Muscle layer of colon (tissue), 2 donors: ENCODE measurements around the gene CIAO2A.

ENCODE experiments used
- H3K27ac ChIP-seq: one replicate; pipeline ENCODE4 v1.7.0; 2013; ENCODE audit warnings: low read depth, mild to moderate bottlenecking, low read length, moderate library complexity
- H3K27me3 ChIP-seq, 2 donors: one replicate each; pipeline ENCODE4 v1.7.0; 2013; ENCODE audit warnings: low read length in 2 of 2, mild to moderate bottlenecking in 2 of 2; ENCODE audit not compliant: insufficient read depth in 2 of 2, control insufficient read depth in 1 of 2
- H3K36me3 ChIP-seq: one replicate; pipeline ENCODE4 v1.7.0; 2013; ENCODE audit warnings: mild to moderate bottlenecking, low read length; ENCODE audit not compliant: insufficient read depth
- H3K4me1 ChIP-seq: one replicate; pipeline ENCODE4 v1.7.0; 2013; ENCODE audit warnings: mild to moderate bottlenecking, low read length; ENCODE audit not compliant: insufficient read depth
- H3K4me3 ChIP-seq, 2 donors: one replicate each; pipeline ENCODE4 v1.7.0; 2013; ENCODE audit warnings: low read length in 2 of 2, low read depth in 1 of 2, mild to moderate bottlenecking in 1 of 2, moderate library complexity in 1 of 2
- H3K9ac ChIP-seq: one replicate; pipeline ENCODE4 v1.7.0; 2013; ENCODE audit warnings: low read length
- H3K9me3 ChIP-seq: one replicate; pipeline ENCODE4 v1.7.0; 2013; ENCODE audit warnings: mild to moderate bottlenecking, low read length
- donor health status: abdominal sarcoma.
- donor health status: Adenocarcinoma of cecum.

Gene CIAO2A

GRCh38 chr15:64030123-64030522 is 63.5 kb downstream of the CIAO2A start:
- no peaks in the 10 kb centered on the region for H3K9me3 ChIP-seq
- H3K36me3 ChIP-seq = no peaks in the 10 kb centered on the region
- H3K27me3 ChIP-seq = no peaks in the 10 kb centered on the region
- no peak overlapping the region for H3K9ac ChIP-seq
- no peaks in the 10 kb centered on the region for H3K4me1 ChIP-seq
- H3K4me3 ChIP-seq = no peak overlapping the region
- H3K27ac ChIP-seq = no peak overlapping the region

DNA sequence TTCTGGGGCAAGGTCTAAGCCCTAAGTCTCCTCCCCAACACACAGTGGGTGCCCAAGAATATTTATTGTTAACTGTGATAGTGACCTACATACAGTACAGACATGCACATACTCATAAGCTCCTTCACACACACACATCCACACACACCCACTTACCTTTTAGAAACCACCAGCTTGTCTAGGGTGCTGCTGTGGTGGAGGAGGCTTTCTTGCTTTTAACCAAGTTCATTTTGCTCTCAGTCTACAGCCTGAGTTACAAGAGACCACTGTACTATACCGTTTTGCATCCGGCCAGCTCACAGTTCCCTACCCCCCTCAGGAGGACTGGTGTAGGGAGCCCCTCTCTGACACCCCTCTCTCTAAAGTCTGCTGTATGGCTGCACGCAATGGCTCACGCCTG is 64.0 kb downstream of the CIAO2A start:
- Histone ChIP-seq H3K9ac (no peak overlapping the region), H3K27me3 (no peaks in the 10 kb centered on the region)

DNA sequence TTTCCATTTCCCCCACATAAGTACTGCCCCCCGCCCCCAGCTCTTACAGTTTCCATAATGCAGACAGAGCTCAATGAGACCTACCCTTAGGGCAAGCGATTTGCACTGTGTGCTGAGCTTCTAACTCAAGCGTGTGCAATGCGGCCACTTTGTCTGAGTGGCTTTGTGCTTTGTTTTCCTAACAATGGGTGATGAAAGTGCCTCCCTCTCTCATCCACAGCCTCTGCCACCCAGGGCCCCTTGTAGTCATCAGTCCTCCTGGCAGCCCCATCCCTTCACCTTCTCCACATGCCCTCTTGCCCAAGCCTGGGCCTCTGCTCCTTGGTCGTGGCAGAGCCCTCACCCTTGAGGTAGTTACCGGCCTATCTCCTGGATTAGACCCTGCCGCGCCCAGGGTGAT is 64.5 kb downstream of the CIAO2A start:
- H3K9ac ChIP-seq = no peak overlapping the region

More for the DNA sequence above, 64.0 kb downstream of the CIAO2A start:
- no peaks in the 10 kb centered on the region for H3K4me1 ChIP-seq
- no peak overlapping the region for H3K27ac ChIP-seq
- H3K4me3 ChIP-seq = no peak overlapping the region
- H3K36me3 ChIP-seq = no peaks in the 10 kb centered on the region
- H3K9me3 ChIP-seq = no peaks in the 10 kb centered on the region

DNA sequence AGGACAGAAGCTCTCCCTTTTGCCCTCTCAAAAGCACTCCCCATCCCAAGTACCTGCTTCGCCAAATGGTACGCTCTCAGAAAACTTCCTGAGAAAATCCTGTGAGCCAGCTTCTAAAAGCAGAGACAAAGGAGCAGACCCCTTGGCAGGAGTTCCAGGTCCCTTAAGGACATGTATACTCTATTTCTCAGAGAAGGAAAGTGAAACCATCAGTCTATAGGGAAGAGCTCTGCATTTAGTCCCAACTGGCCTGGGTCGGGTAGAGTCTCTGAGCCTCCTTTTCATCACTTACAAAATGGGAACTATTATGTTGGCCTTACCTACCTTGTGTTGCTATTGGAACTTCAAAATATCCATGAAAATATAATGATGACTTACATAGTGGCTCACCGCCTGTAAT is 67.0 kb downstream of the CIAO2A start:
- Histone ChIP-seq H3K9me3 (no peaks in the 10 kb centered on the region), H3K36me3 (no peaks in the 10 kb centered on the region), H3K27ac (no peak overlapping the region), H3K9ac (no peak overlapping the region), H3K27me3 (no peaks in the 10 kb centered on the region), H3K4me3 (no peak overlapping the region), H3K4me1 (peaks cover 10% of the 10 kb centered on the region)

More for the DNA sequence above, 64.5 kb downstream of the CIAO2A start:
- H3K4me1 ChIP-seq = no peaks in the 10 kb centered on the region
- H3K27me3 ChIP-seq = no peaks in the 10 kb centered on the region
- H3K27ac ChIP-seq = no peak overlapping the region
- H3K9me3 ChIP-seq = no peaks in the 10 kb centered on the region
- H3K4me3 ChIP-seq = no peak overlapping the region
- no peaks in the 10 kb centered on the region for H3K36me3 ChIP-seq

- Histone ChIP-seq H3K27me3 (no peaks in the 10 kb centered on the region), H3K4me3 (no peak overlapping the region), H3K9me3 (no peaks in the 10 kb centered on the region), H3K36me3 (no peaks in the 10 kb centered on the region), H3K9ac (no peak overlapping the region), H3K27ac (no peak overlapping the region), H3K4me1 (peaks cover 12% of the 10 kb centered on the region)
These were observed 69.2 kb downstream of the CIAO2A start for GRCh38 chr15:64024172-64025050.

GRCh38 chr15:64023220-64023619 is 70.4 kb downstream of the CIAO2A start:
- Histone ChIP-seq H3K4me3 (no peak overlapping the region), H3K27me3 (no peaks in the 10 kb centered on the region), H3K9me3 (no peaks in the 10 kb centered on the region), H3K27ac (no peak overlapping the region), H3K4me1 (peaks cover 12% of the 10 kb centered on the region), H3K36me3 (no peaks in the 10 kb centered on the region), H3K9ac (no peak overlapping the region)

- H3K9ac ChIP-seq = no peak overlapping the region
- H3K27ac ChIP-seq = no peak overlapping the region
- H3K36me3 ChIP-seq = no peaks in the 10 kb centered on the region
- no peak overlapping the region for H3K4me3 ChIP-seq
- H3K27me3 ChIP-seq = no peaks in the 10 kb centered on the region
- peaks cover 12% of the 10 kb centered on the region for H3K4me1 ChIP-seq
- no peaks in the 10 kb centered on the region for H3K9me3 ChIP-seq
These were observed 71.1 kb downstream of the CIAO2A start for GRCh38 chr15:64022571-64022970.
